ENCODE results near the gene PPARG. TPM values are rescaled to one million over a fixed set of nuclear protein-coding genes. Genes with fewer than 3 reads are reported as not detected.

PPARG gene
- total RNA-seq, 1 experiment from 2014 or later, result 61.5 TPM

DNA sequence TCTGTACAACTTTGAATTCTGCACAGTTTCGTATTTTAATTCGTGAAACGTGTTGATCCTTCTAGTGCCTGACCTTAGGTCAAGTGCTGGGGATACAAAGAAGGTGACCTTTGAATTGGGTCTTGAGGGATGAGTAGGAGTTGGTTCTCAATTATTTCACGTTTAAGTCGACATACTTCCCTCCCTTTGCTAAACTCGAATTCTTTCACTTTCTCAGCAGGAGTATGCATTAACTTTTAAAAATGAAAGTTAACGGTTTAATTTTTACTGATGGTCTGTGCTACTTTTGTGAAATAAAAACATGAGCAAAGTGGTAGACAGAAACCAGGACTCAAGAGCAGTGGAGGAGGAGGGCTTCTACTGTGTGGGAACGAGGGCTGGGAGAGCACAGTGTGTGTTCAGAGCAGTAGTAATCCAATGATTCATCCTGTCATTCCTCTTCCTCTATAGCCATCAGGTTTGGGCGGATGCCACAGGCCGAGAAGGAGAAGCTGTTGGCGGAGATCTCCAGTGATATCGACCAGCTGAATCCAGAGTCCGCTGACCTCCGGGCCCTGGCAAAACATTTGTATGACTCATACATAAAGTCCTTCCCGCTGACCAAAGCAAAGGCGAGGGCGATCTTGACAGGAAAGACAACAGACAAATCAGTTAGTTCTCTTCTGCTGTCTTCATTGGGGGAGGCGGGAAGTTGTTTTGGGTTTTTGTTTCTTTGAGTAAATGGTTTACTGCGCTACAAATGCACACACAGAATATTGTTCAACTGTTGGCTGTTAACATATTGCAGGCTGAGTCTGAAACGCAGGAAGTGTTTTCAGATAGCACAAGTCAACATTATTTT is 116.8 kb downstream of the PPARG start:
- Histone ChIP-seq H3K4me3 (peak overlapping the region; percentile 20; the same call in 1 of the 2 replicates), H3K9me2 (ENCODE audit: insufficient read depth) (no peaks in the 10 kb centered on the region), H3K4me2 (peak overlapping the region; percentile 64), H3F3A (ENCODE audit: insufficient read depth, low read depth) (peaks cover 83% of the 10 kb centered on the region), H3K9me3 (ENCODE audit: insufficient read depth, low read depth) (0 out of 2 replicates have a peak, but pooled peaks cover 4% of the 10 kb centered on the region), H3K27ac (peak overlapping the region; percentile 96), H4K20me1 (ENCODE audit: insufficient read depth) (no peaks in the 10 kb centered on the region), H2AFZ (no peak overlapping the region), H3K36me3 (ENCODE audit: low read depth) (peaks cover 69% of the 10 kb centered on the region), H3K4me1 (replicated peaks; ENCODE audit: insufficient read depth) (peaks cover 51% of the 10 kb centered on the region), H3K27me3 (ENCODE audit: insufficient read depth, low read depth) (no peaks in the 10 kb centered on the region), H3K79me2 (ENCODE audit: low read depth) (peaks cover 47% of the 10 kb centered on the region)
- intact Hi-C loops (cut with micrococcal nuclease; ENCODE audit: unreplicated experiment), result loop anchor here (1.0 to 5.0 kb wide), 5 partner anchors 40 to 268 kb away; partner anchors contain the start of gene PPARG
- POLR2A ChIA-PET (ENCODE audit: unreplicated experiment), result interaction anchor here (0.5 to 0.6 kb wide), 3 partner anchors 12 to 83 kb away, joined by 3 to 5 read pairs (median 4); partner anchors contain the start of gene TSEN2
- CTCF ChIA-PET, result interaction anchor here (0.6 kb wide), 1 partner anchor 66 kb away, joined by 3 read pairs; no protein-coding TSS in a partner anchor
- no TSS peak for BruUV-seq (replicated peaks)
- TF ChIP-seq EZH2 (IDR thresholded peaks at IDR 0.05; ENCODE audit: low read depth), result no peak
- TF ChIP-seq, protein P1, sequence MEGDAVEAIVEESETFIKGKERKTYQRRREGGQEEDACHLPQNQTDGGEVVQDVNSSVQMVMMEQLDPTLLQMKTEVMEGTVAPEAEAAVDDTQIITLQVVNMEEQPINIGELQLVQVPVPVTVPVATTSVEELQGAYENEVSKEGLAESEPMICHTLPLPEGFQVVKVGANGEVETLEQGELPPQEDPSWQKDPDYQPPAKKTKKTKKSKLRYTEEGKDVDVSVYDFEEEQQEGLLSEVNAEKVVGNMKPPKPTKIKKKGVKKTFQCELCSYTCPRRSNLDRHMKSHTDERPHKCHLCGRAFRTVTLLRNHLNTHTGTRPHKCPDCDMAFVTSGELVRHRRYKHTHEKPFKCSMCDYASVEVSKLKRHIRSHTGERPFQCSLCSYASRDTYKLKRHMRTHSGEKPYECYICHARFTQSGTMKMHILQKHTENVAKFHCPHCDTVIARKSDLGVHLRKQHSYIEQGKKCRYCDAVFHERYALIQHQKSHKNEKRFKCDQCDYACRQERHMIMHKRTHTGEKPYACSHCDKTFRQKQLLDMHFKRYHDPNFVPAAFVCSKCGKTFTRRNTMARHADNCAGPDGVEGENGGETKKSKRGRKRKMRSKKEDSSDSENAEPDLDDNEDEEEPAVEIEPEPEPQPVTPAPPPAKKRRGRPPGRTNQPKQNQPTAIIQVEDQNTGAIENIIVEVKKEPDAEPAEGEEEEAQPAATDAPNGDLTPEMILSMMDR (conservative IDR thresholded peaks at IDR 0.05), result no peak
- peak; percentile 92 to 97 for DNase-seq

DNA sequence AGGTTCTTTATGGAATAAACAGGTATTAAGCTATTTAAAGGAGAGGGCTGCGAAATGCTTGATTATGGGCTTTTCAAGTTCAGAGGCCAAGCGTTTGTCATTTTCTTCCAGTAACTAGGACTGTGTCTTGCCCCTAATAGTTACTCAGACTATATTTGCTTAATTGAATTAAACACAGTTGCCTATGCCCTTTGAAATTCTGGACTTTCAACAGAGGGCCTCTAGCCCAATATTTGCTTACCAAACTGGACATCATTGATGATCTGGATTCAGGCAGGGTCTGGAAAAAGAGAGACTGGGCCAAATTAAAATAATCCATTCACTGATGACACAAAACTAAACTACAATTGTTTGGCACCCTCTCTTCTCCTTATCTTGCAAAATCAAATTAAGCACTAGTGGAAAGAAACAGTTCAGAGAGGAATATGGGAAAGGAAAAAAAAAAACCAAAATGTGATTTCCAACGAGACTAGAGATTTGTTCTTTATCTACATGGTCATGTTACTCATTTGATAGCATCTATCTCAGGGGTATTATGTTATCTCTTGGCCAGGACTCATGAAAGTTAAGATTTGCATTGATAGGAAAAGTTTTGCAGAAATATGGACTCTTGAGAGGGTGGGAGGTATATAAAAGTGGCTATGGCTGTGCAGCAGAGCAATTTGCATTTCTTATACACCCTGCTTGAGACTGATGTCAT is 120.3 kb downstream of the PPARG start:
- CTCF ChIA-PET, result interaction anchor here (0.7 kb wide), 1 partner anchor 20 kb away, joined by 8 read pairs; no protein-coding TSS in a partner anchor
- peaks cover 27% of the 10 kb centered on the region for H3K4me1 ChIP-seq (replicated peaks; ENCODE audit: insufficient read depth)
- peaks cover 82% of the 10 kb centered on the region for H3F3A ChIP-seq (ENCODE audit: insufficient read depth, low read depth)
- no peaks in the 10 kb centered on the region for H3K27me3 ChIP-seq (ENCODE audit: insufficient read depth, low read depth)
- no peak overlapping the region for H2AFZ ChIP-seq
- H3K9me2 ChIP-seq (ENCODE audit: insufficient read depth), result no peaks in the 10 kb centered on the region
- no peak overlapping the region for H3K4me3 ChIP-seq
- H4K20me1 ChIP-seq (ENCODE audit: insufficient read depth), result no peaks in the 10 kb centered on the region
- no TSS peak for BruUV-seq (replicated peaks)
- H3K27ac ChIP-seq, result no peak overlapping the region
- intact Hi-C loops (cut with micrococcal nuclease; ENCODE audit: unreplicated experiment), result loop anchor here (5.0 kb wide), 2 partner anchors 187 to 272 kb away; no protein-coding TSS in a partner anchor
- H3K36me3 ChIP-seq (ENCODE audit: low read depth), result peaks cover 60% of the 10 kb centered on the region
- TF ChIP-seq, protein P1 (conservative IDR thresholded peaks at IDR 0.05), result no peak
- no peak for TF ChIP-seq EZH2 (IDR thresholded peaks at IDR 0.05; ENCODE audit: low read depth)
- POLR2A ChIA-PET (ENCODE audit: unreplicated experiment), result no interaction called here
- DNase-seq, result no peak
- H3K79me2 ChIP-seq (ENCODE audit: low read depth), result peaks cover 33% of the 10 kb centered on the region
- 0 out of 2 replicates have a peak, but pooled peaks cover 4% of the 10 kb centered on the region for H3K9me3 ChIP-seq (ENCODE audit: insufficient read depth, low read depth)
- H3K4me2 ChIP-seq, result no peak overlapping the region
